HT-29 (cell line): Measurements from ENCODE around the gene SERPINA12. TPM values are rescaled to one million over a fixed set of nuclear protein-coding genes. Genes with fewer than 3 reads are reported as not detected.

Experiments
- DNase-seq: peaks from one replicate; pipeline ENCODE4 v3.0.0-alpha.2; 2015; ENCODE audit warnings: low spot score
- total RNA-seq: library from RNA; depleted of rRNA; stranded (reverse); fragments of >200 nt; shearing (Covaris generic); gene quantifications from 2 replicates; pipeline ENCODE4 v1.2.3, GENCODE V29; 2014; rRNA removed

The SERPINA12 gene, protein sequence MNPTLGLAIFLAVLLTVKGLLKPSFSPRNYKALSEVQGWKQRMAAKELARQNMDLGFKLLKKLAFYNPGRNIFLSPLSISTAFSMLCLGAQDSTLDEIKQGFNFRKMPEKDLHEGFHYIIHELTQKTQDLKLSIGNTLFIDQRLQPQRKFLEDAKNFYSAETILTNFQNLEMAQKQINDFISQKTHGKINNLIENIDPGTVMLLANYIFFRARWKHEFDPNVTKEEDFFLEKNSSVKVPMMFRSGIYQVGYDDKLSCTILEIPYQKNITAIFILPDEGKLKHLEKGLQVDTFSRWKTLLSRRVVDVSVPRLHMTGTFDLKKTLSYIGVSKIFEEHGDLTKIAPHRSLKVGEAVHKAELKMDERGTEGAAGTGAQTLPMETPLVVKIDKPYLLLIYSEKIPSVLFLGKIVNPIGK
- not detected in 2 replicates for total RNA-seq

DNA sequence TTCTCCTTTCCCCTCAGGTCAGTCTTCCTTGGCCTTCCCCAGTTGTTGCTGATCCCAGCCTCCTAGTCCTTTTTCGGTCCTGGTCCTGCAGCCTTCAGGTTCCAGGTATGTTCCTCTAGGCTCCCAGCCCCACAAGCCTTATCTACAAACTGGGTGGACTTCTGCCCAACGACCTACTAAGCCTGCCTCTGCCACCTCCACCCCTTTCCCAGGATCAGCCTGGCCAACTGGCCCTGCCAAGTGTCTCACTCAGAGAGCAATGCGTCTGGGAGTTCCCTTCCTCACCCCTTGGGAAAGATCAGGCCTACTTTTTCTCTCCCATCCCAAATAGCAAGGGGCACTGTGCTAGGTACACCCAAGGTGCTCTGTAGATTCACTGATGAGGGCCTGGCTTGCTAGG is at the start of gene SERPINA12:
Gene SERPINA12 (minus strand): TSS at position 114 of the 400 bp plus-strand sequence. CDS start 11,072 bp downstream, outside the sequence.
- no peak for DNase-seq

DNA sequence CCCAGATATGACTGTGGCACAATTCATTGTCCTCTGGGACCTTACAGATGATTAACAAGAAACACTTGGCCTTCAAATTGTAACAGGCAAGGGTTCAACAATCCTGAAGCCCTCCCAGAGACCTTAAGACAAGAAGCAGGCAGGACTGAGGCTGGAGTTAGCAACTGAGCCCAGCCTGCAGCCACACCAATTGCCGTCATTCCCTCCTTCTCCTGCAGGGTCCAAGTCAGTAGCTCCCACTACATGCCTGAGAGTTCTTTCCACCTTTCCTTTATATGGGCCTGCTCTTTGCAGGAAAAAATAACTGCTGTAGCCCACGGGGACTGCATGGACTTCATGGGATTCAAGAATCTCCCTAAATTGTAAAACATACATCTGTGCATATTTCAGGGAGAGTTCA is 49.6 kb upstream of the SERPINA12 start:
- no peak for DNase-seq

DNA sequence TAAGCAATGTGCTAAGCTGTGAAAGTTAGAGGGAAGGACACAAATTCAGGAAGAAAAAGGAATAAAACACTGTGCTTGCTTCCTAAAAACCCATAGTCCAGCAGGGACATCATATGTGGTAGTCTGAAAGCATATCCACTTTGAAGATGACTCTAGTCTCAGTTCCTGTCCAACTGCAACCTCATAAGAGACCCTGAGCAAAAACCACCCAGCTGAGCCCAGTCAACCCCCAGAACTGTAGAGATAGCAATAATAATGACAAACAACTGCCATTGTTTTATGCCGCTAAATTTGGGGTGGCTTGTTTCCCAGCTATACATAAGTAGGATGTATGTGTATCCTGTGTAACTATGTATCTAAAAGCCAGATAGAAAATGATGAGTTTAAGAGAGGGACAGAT is 48.1 kb upstream of the SERPINA12 start:
- DNase-seq, result no peak

DNA sequence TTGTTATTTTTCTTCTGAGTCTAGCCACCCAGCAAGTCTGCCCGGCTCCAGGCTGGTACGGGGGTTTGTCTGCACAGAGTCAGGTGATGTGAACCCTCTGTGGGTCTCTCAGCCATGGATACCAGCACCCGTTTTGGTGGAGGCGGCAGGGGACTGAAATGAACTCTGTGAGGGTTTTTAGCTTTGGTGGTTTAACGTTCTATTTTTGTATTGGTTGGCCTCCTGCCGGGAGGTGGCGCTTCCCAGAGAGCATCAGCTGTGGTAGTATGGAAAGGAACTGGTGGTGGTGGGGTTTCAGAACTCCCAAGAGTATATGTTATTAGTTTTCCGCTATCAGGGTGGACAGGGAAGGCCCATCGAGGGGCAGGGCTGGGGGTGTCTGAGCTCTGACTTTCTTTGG is 46.7 kb upstream of the SERPINA12 start:
- DNase-seq, result no peak

DNA sequence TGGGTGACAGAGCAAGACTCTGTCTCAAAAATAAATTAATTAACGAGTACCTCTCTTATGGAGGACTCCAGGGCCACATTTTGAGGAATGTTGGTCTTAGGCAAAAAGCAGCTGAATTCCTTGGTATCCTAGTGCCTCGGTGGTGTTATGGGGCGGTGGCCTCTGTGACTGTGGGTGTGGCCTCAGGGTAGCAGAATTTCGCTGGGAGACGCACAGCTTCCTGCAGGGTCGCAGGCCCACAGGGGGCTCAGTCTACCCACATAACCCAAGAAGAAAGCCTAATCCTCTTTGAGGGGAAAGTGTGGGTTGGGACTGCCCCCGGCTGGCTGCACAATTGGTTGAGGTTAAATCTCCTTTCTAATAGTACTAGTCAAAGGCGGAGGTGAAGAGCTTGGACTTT is 40.8 kb upstream of the SERPINA12 start:
- no peak for DNase-seq

DNA sequence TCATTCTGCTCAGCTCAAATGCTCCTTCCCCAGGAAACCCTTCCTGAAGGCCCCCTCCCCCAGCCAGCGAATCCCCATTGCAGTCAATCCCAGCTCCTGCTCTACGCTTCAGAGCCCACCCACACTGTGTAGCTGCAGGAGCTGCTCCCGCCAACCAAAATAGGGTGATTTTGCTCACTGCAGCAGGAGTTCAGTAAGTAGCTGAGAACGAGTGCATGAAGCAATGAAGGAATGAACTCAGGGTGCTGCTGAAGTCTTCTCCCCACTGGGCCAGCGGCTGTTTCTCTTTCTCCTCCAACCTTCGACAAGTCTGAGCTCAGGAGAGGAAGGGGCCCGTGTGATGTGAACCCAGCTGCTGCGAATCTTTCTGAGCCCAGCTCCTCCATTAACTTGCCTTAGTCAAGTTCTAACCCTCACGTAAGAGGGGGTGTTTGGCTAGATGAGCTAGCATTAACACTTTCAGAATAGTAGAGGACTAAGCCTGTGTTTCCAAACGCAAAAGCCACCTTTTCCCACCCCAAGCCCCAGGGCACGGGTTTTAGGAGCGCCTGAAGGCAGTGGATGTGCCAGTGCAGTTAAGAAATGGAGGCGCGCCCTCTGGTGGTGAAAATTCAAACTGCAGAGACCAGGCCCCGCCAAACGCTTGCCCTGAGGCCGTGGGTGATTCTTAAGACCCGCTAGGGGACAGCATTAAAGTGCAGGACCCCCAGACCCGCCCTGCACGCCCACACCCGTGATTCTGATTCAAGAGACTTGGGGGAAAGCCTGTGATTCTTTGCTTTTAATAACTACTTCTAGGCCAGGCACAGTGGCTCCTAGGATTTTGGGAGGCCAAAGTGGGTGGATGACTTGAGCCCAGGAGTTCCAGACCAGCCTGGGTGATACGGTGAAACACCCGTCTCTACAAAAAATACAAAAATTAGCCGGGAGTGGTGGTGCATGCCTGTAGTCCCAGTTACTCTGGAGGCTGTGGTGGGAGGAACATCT is 40.0 kb upstream of the SERPINA12 start:
- peak; percentile 46 for DNase-seq

DNA sequence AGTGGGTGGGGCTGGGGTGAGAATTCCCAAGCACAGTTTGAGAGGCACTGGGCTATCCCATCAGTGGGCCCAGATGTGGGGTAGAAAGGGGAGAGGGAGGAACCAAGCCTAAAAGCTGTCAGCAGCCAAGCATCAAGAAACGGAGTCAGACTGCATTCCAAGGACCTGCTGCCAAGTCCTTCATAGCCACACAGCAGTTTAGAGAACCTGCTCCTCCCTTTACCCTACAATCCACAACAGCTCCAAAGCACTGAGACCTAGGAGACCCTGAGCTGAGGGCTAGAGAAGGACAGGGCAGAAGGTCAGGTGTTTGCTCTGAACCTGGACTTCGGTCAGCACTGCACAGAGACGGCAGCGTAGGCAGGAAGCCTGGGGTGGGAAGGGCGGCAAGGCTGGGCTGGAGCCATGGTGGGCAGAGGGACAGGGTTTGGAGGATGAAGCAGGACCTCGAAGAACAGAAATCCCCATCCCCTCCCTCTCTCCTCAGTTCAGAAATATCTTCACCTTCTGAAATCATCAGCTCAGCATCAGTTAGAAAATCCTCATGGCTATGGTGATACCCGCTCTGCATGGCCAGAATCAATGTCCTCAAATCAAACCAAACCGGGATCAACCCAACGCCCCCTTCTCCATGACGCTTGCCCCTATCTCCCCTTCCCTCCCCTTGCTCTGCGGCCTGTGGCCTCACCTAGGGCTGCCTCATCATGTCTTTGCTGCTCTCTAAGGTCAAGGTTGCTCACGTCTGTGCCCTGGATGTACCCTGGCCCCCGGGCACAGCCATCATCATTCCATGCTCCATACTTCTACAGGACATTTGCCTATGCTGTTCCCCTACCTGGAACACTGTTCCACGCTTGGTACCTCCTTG is 39.1 kb upstream of the SERPINA12 start:
- DNase-seq, result no peak

DNA sequence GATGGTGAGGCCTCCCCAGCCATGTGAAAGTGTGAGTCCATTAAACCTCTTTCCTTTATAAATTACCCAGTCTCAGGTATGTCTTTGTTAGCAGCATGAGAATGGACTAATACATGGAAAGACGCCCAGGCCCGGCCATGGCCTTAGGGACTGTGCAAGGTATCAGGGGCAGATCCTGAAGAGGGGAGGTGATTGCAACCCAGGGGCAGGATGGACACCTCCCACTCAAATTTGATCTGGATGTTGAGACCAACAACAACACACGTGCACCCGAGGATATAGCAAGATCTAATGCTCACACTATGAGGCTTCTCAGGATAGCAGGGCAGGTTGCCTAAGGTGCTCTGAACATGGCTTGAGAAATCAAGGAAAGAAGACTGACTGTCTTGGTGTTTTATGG is 38.5 kb upstream of the SERPINA12 start:
- DNase-seq, result no peak

DNA sequence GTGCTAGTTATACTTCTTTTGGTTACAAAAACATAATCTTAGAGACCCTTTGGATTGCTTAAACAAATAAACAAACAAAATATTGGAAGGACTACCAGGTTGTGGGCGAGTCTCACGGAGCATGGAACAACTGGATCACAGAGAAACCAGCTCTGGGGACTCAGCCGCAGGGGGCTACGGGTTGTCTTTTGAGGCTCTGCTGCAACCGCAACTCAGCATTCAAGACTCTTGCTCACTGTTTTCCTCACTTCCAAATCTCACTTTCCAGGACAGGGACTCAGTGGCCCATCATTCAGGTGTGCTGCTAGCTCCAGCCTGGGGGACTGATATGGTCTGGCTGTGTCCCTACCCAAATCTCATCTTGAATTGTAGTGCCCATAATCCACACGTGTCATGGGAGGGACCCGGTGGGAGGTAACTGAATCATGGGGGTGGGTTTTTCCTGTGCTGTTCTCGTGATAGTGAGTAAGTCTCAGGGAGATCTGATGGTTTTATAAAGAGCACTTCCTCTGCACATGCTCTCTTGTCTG is 37.9 kb upstream of the SERPINA12 start:
- DNase-seq, result no peak

DNA sequence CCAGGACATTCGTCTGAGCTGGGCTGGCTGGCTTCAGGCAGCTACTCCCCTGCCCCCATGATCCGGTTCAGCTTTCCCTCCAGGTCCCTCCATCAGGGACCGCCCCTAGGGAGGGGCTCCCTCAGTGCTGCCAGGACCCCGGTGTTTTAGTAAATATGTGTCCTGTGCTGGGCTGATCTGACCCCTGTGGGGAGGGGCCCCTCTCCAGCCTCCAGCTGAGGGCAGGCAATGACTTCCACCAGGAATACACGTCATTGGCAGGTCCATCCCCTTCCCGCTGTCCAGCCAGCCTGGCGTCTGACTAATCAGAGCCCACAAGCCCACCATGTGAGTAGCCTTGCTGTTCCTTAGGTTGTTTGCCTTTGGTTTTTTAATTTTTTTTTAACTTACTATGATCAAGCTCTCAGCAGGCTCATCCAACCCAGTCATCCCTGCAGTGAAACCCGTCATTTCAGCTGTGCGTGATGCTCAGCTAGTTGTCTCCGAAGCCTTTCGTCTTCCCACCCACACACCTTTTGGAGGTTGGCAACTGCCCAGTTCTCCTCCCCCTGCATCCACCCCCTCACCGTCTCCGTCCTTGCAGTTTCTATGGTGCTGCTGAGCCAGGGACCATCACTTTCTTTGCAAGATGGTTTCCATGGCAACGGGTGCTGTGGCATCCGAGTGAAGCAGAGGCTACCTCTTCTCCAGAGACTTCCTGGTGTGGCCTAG is 36.0 kb upstream of the SERPINA12 start:
- DNase-seq, result no peak

DNA sequence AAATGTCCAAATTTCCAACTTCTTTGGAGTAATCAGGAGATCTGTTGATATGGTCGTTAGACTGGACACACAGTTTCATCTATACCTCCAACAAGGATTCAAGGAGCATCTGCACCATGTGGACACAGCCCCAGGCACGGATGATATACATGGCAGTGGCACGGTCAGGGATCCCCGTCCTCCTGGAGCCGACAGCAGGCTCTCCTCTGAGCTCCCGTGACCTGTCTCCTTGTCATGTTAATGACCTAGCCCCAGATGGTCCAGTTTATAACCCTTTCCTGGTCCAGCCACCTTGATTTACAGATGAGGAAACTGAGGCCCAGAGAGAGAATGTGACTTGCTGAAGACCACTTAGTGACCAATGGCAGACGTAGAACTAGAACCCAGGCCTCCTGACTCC is 35.5 kb upstream of the SERPINA12 start:
- DNase-seq, result no peak

DNA sequence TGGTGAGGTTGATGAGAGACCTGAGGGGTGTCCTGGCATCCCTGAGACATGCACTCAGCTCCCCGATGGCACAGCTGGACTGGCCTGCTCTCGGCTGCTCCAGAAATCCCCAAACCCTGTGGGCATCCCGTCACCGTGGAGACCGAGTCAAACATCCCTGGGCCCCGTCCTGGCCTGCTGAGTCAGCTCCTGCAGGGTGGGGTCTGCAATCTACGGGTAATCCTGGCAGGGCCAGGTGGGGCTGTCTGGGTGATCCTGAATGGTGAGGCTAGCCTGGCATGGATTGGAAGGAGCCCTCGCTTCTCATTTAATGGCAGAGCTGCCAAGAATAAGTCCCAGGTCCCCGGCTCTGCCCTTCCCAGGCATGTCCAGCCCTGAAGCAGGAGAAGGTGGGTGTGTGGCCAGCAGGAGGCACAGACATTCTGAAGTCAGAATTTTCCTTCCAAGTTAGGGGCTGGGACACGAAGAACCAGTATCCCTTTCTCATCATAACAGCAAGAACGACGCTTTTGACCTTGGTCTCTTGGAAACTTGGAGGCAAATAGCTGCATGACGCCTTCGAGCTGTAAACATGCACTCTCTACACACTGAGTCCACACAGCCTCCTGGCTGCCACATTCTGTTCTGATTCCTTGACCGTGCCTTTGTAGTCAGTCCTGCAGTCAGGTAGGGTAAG is 34.3 kb upstream of the SERPINA12 start:
- no peak for DNase-seq

DNA sequence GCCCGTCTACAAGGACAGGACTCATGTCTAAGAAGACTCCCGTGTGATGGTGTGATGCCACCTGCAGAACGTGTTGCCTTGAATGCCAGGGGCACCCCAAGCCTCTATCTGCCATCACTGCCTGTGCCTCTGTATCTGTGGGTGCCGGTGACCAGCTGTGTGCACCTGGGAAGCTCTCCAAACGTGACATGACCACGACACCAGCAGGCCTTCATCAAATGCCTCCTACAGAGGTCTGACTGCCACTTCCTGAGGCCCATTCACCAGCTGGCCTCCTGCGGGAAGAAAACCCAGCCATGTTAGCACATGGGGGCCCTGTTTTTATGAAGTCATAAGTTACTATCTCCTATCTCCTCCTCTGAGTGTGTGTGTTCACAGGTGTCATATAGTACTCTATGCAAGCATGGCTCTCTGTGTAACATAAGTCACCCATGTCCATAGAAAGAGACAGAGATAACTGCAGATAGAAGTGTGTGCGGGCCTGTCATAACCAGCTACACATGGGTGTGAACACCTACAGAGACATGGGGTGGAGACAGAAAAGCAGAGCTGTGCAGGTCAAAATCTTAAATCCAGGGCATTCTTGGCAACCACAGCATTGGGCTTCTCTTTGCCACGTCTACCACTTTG is 33.7 kb upstream of the SERPINA12 start:
- DNase-seq, result no peak

DNA sequence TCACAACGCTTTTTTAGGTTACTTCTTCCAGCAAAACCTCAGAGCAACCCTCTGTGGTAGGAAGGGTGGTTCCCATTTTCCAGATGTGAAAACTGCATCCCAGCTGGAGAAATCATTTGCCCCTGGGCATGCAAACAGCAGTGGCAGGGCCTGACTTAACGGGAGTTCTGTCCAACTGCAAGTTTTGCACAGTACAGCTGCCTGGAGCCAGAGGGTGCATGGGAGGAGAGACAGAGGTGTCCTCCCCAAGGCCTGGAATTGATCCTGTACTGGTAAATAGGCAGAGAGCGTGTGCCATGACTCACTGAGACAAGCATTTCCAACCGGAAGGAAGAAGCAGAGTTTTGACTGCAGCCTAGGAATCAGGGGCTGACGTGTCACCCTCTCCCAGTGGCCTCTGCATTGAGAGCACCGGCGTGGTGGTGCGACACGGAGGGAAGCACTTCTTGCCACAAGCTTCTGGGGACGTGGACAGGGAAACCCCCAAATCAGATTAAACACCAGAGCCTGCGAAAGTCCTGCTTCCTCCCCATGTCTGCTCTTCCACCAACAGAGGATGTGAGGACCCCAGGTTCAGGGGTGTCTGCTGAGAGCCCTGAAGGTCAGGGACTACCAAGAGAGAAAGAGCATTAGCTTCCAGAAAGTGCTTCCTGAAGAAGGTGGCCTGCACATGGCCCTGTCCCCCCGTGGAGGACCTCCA is 33.0 kb upstream of the SERPINA12 start:
- no peak for DNase-seq

DNA sequence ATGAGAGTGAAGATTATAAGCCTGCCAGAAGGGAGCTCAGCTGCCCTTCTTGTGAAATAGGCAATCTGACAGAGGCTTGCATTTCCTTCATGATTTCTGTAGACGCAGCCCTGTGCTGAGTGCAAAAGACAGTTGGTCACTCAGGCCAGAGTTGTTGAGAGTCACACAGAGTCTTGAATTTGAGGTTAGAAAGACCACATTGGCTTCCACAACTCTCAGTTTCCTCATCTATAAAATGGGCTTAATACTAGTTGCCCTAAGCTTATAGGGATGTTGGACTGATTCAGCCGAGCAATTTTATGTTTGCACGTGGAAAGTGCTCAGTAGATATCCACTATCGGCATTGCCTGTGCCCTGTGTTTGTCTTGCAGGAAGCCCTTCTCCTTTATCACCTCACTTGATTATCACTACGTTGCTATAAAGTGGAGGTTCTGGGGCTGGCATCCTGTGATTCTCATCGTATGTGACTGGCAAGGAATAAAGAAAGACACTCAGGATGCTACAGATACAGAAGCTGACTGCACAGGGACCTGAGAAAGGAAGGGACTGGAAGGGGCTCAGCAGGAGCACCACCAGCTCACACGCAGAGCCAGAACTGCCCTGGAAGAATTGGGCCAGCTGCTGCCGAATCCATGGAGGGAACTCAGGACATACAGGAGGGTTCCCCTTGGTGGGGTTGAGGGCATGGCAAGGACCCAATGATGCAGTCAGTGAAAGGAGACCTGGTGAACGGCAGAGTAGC is 32.1 kb upstream of the SERPINA12 start:
- no peak for DNase-seq

DNA sequence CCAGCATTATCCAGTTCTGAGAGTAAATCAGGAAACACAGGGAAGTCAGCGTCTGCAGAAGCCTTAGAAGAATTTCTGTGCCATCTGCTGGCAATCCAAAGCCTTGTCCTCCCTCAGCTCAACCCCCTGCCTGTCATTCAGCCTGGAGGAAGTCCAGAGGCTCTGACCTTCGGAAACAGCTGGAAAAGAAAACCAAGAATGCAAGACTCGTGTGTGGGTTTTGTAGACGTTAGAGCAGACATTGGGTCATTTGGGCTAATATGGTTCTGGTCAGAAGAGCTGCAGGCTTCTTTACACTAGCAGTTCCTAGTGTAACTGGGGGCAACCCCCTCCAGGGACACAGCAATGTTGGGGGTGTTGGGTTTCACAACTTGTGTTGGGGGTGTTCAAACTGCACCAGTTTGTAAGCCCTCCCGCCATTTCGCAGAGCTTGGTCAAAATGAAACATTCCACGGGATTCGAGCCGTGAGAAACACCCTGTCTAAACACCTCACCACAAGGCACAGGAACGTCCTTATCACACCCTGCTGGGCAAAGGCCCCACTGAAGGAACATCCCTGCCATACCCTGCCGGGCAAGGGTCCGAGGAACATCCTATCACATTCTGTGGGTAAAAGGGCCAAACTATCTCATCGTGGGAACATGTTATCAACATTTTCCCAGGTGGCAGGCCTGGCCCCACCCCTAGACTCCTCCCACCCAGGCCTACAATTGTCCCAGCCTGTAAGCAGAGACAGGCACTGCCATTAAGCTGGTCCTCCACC is 30.9 kb upstream of the SERPINA12 start:
- DNase-seq, result no peak

DNA sequence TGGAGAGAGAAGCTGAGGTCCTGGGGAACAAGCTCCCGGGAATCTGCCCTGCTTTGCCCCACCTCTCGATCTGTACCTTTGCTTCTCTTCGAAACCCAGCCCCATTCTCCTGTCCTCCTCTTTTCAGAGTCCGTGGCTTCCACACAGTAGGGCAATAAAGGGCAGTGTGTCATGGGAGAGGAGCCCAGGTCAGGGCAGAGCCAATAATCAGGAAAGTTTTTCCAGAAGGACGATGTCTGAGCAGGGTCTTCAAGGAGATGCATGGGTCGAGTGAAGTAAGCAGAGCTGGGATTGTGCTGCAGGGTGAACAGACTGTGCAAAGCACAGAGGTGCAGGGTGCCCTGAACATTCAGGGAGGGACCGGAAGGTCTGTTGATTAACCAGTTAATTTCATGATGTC is 29.9 kb upstream of the SERPINA12 start:
- DNase-seq, result no peak
